HepG2 (cell line): Measurements from ENCODE around the gene TEKT5. TPM values are rescaled to one million over a fixed set of nuclear protein-coding genes. Genes with fewer than 3 reads are reported as not detected.

Experiments used
- HDAC1 ChIP-seq: sonication (generic); formaldehyde crosslinking; IDR thresholded peaks from 2 replicates; pipeline ENCODE4 v1.5.1; 2020; ENCODE audit warnings: mild to moderate bottlenecking, missing genetic modification reagents
- JUNB ChIP-seq: sonication (generic); formaldehyde crosslinking; IDR thresholded peaks from 2 replicates; pipeline ENCODE4 v1.8.0; 2022; ENCODE audit warnings: missing genetic modification reagents, mild to moderate bottlenecking, borderline replicate concordance
- LCORL ChIP-seq, 2 experiments: fragments of 450-650 bp in 1 of 2; sonication (generic) in 1 of 2; formaldehyde crosslinking in 1 of 2; IDR thresholded peaks; 2 replicates each; pipeline versions ENCODE4 v1.5.0 to v1.6.1; 2017 to 2020; ENCODE audit warnings: antibody characterized with exemption in 1 of 2, missing genetic modification reagents in 1 of 2
- SIX4 ChIP-seq: sonication (generic); formaldehyde crosslinking; IDR thresholded peaks from 2 replicates; pipeline ENCODE4 v1.4.0; 2020; ENCODE audit warnings: missing genetic modification reagents
- ZBTB38 ChIP-seq: sonication (generic); formaldehyde crosslinking; IDR thresholded peaks from 2 replicates; pipeline ENCODE4 v1.5.1; 2020; ENCODE audit warnings: mild to moderate bottlenecking, missing genetic modification reagents
- ZFP36L1 ChIP-seq: sonication (generic); formaldehyde crosslinking; IDR thresholded peaks from 2 replicates; pipeline ENCODE4 v1.8.0; 2022; ENCODE audit warnings: mild to moderate bottlenecking, missing genetic modification reagents, moderate library complexity
- ZMYM4 ChIP-seq: sonication (generic); formaldehyde crosslinking; IDR thresholded peaks from 2 replicates; pipeline ENCODE4 v1.8.1; 2023; ENCODE audit warnings: mild to moderate bottlenecking, missing genetic modification reagents
- ZNF281 ChIP-seq: sonication (generic); formaldehyde crosslinking; IDR thresholded peaks from 2 replicates; pipeline ENCODE4 v1.4.0; 2020; ENCODE audit warnings: missing genetic modification reagents, borderline replicate concordance
- ZNF343 ChIP-seq: sonication (generic); formaldehyde crosslinking; IDR thresholded peaks from 2 replicates; pipeline ENCODE4 v1.4.0; 2020; ENCODE audit warnings: mild to moderate bottlenecking, missing genetic modification reagents
- ZNF512B ChIP-seq: sonication (generic); formaldehyde crosslinking; IDR thresholded peaks from 2 replicates; pipeline ENCODE4 v1.5.1; 2020; ENCODE audit warnings: missing genetic modification reagents, mild to moderate bottlenecking, borderline replicate concordance
- ZNF513 ChIP-seq: sonication (generic); formaldehyde crosslinking; conservative IDR thresholded peaks from 2 replicates; pipeline ENCODE4 v1.5.0; 2020; ENCODE audit warnings: missing genetic modification reagents
- ZNF770 ChIP-seq: sonication (generic); formaldehyde crosslinking; IDR thresholded peaks from 2 replicates; pipeline ENCODE4 v1.5.0; 2020; ENCODE audit warnings: mild to moderate bottlenecking, missing genetic modification reagents
- ZNF891 ChIP-seq: sonication (generic); formaldehyde crosslinking; IDR thresholded peaks from 2 replicates; pipeline ENCODE4 v1.5.0; 2020; ENCODE audit warnings: mild to moderate bottlenecking, missing genetic modification reagents
- polyA plus RNA-seq, 8 experiments: library from polyadenylated mRNA; depleted of rRNA in 3 of 8; stranded (reverse) in 7 of 8; unstranded in 1 of 8; fragments of >200 nt; fragmentation: Illumina TruSeq in 4 of 8; extraction: Trizol in 4 of 8; gene quantifications; 2 replicates each; pipeline versions ENCODE4 v1.2.1 to v1.2.3, GENCODE V29; 2011 to 2016; ENCODE audit warnings: low read depth in 4 of 8, missing spikeins in 1 of 8, mixed read lengths in 1 of 8; ENCODE audit not compliant: insufficient read depth in 1 of 8
- total RNA-seq, 5 experiments: library from RNA; depleted of rRNA; stranded (reverse); fragments of >200 nt; fragmentation: Illumina TruSeq; extraction: Trizol; gene quantifications; 2 replicates each; pipeline ENCODE4 v1.2.3, GENCODE V29; 2016; ENCODE audit warnings: low read depth in 1 of 5

The TEKT5 gene
- total and polyA plus RNA-seq, 2 of the 13 experiments (the other 11 are each of a cell fraction or from before 2014, with no cell fraction given) = 0.16 TPM; not detected in 1

GRCh38 chr16:10652730-10653590 is 41.8 kb downstream of the TEKT5 start (continued):
- TF ChIP-seq ZNF343 (CRISPR knock-in tag) (no peak), ZNF512B (CRISPR knock-in tag) (no peak), SIX4 (CRISPR knock-in tag) (no peak), HDAC1 (CRISPR knock-in tag) (peak; percentile 73), JUNB (no peak), LCORL (IDR thresholded peaks at IDR 0.05) (no peak), LCORL (CRISPR knock-in tag; IDR thresholded peaks at IDR 0.05) (peak; percentile 41; the same call in 1 of the 2 replicates), ZBTB38 (CRISPR knock-in tag) (peak; percentile 19; the same call in 1 of the 2 replicates), ZNF513 (CRISPR knock-in tag) (0 out of 2 replicates have a peak, but pooled peaks have one; percentile 51), ZNF770 (no peak), ZFP36L1 (no peak), ZMYM4 (CRISPR knock-in tag) (0 out of 2 replicates have a peak, but pooled peaks have one; percentile 6), ZNF281 (CRISPR knock-in tag) (peak; percentile 76), ZNF891 (CRISPR knock-in tag) (0 out of 2 replicates have a peak, but pooled peaks have one; percentile 54)
